WTC11 (cell line): ENCODE data around the gene TTC28. TPM values are rescaled to one million over a fixed set of nuclear protein-coding genes. Genes with fewer than 3 reads are reported as not detected.
"Not testable (repeated sequence)": the region's sequence is repeated elsewhere in the genome, so short reads cannot be mapped to it uniquely, and the experiment has no call there.

Experiments
- ATAC-seq: fragments of 200-7000 bp; cut with Tn5 transposase; 2 replicates; pipeline ENCODE4 v1.10.0; 2021; ENCODE audit warnings: mild to moderate bottlenecking, moderate library complexity
- CTCF ChIA-PET: fragments of 300-600 bp; sonication (Branson Sonifier 250); formaldehyde crosslinking; loops from one replicate; lab custom pipeline; 2021; ENCODE audit warnings: antibody characterized with exemption; lab: Charles Lee
- POLR2A ChIA-PET: fragments of 350-600 bp; sonication (Branson Sonifier 250); formaldehyde crosslinking; loops from one replicate; lab custom pipeline; 2021; ENCODE audit warnings: antibody characterized with exemption; lab: Charles Lee
- DNase-seq: peaks from one replicate; pipeline ENCODE4 v3.0.0; 2021; ENCODE audit warnings: low spot score
- H3K27ac Mint-ChIP-seq: 2 replicates; pipeline ENCODE4 v1.8.0; 2021; ENCODE audit warnings: mixed read lengths
- H3K27me3 Mint-ChIP-seq: 2 replicates; pipeline ENCODE4 v1.8.0; 2021; ENCODE audit warnings: low read depth, mild to moderate bottlenecking, moderate library complexity, mixed read lengths
- H3K36me3 Mint-ChIP-seq: 2 replicates; pipeline ENCODE4 v1.8.0; 2021; ENCODE audit warnings: mixed read lengths
- H3K4me1 Mint-ChIP-seq: 2 replicates; pipeline ENCODE4 v1.8.0; 2022; ENCODE audit warnings: mixed read lengths
- H3K4me3 Mint-ChIP-seq: 2 replicates; pipeline ENCODE4 v1.8.0; 2021; ENCODE audit warnings: mild to moderate bottlenecking, moderate library complexity, mixed read lengths
- H3K9me3 Mint-ChIP-seq: 2 replicates; pipeline ENCODE4 v1.8.0; 2021; ENCODE audit warnings: mixed read lengths
- IRF2 ChIP-seq: sonication (generic); formaldehyde crosslinking; IDR thresholded peaks from 2 replicates; pipeline ENCODE4 v1.8.0; 2022; ENCODE audit warnings: low read depth, missing genetic modification reagents, borderline replicate concordance
- JAZF1 ChIP-seq: fragments of 250-450 bp; sonication (Bioruptor Pico); IDR thresholded peaks from 2 replicates; pipeline ENCODE4 v1.9.0; 2021; ENCODE audit warnings: moderate library complexity, mild to moderate bottlenecking, inconsistent platforms
- MXD4 ChIP-seq: fragments of 250-450 bp; sonication (Bioruptor Pico); IDR thresholded peaks from 2 replicates; pipeline ENCODE4 v1.8.0; 2021; ENCODE audit warnings: mild to moderate bottlenecking, moderate library complexity, borderline replicate concordance
- MYBL2 ChIP-seq: sonication (generic); formaldehyde crosslinking; IDR thresholded peaks from 2 replicates; pipeline ENCODE4 v1.8.1; 2023; ENCODE audit warnings: mild to moderate bottlenecking, moderate library complexity, missing genetic modification reagents
- NR2C2 ChIP-seq: sonication (generic); formaldehyde crosslinking; IDR thresholded peaks from 2 replicates; pipeline ENCODE4 v1.8.0; 2022; ENCODE audit warnings: mild to moderate bottlenecking, missing genetic modification reagents
- total RNA-seq: library from RNA; stranded (reverse); gene quantifications from 3 replicates; pipeline ENCODE4 v1.2.3, GENCODE V29; 2021
- TF ChIP-seq, protein P1 (sequence below): sonication (generic); formaldehyde crosslinking; IDR thresholded peaks from 2 replicates; pipeline ENCODE4 v1.8.1; 2023; ENCODE audit warnings: mild to moderate bottlenecking, moderate library complexity, missing genetic modification reagents
- TF ChIP-seq, protein P2 (sequence below): sonication (generic); formaldehyde crosslinking; IDR thresholded peaks from 2 replicates; pipeline ENCODE4 v1.8.1; 2023; ENCODE audit warnings: mild to moderate bottlenecking, missing genetic modification reagents, borderline replicate concordance
- TF ChIP-seq, protein P3 (sequence below): sonication (generic); formaldehyde crosslinking; IDR thresholded peaks from 2 replicates; pipeline ENCODE4 v1.8.1; 2023; ENCODE audit warnings: mild to moderate bottlenecking, missing genetic modification reagents, moderate library complexity
- TF ChIP-seq, protein P4 (sequence below): fragments of 250-450 bp; sonication (Bioruptor Pico); IDR thresholded peaks from 2 replicates; pipeline ENCODE4 v1.8.0; 2021; ENCODE audit warnings: mild to moderate bottlenecking
- TF ChIP-seq, protein P5 (sequence below): sonication (generic); formaldehyde crosslinking; conservative IDR thresholded peaks from 2 replicates; pipeline ENCODE4 v1.8.1; 2022; ENCODE audit warnings: mild to moderate bottlenecking, missing genetic modification reagents
- TF ChIP-seq, protein P6 (sequence below): sonication (generic); formaldehyde crosslinking; conservative IDR thresholded peaks from 2 replicates; pipeline ENCODE4 v1.8.1; 2023; ENCODE audit warnings: mild to moderate bottlenecking, low read depth, missing genetic modification reagents, moderate library complexity

TTC28 gene
- total RNA-seq, 1 experiment from 2014 or later = 13.0 TPM

DNA sequence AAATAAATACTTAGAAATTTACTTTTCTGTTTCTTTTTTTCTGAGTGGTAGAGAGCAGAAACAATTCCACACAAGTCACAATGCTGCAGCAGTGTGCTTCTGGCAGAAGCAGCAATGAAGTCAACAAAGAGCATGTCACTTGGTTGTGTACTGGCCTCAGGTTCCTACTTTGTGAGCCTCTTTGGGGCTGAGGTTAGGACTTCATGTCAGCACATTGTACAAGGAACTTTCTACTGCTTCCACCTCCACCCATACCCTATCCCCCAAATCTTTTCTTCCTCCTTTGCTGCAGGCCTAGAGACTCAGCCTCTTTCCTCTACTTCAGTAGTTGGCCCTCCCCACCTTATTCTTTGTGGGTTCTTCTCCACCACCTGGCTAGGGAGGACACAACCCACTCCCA is 507.9 kb downstream of the TTC28 start (continued):
- TF ChIP-seq, protein P1, sequence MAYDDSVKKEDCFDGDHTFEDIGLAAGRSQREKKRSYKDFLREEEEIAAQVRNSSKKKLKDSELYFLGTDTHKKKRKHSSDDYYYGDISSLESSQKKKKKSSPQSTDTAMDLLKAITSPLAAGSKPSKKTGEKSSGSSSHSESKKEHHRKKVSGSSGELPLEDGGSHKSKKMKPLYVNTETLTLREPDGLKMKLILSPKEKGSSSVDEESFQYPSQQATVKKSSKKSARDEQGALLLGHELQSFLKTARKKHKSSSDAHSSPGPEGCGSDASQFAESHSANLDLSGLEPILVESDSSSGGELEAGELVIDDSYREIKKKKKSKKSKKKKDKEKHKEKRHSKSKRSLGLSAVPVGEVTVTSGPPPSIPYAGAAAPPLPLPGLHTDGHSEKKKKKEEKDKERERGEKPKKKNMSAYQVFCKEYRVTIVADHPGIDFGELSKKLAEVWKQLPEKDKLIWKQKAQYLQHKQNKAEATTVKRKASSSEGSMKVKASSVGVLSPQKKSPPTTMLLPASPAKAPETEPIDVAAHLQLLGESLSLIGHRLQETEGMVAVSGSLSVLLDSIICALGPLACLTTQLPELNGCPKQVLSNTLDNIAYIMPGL = no peak
- TF ChIP-seq MYBL2 = no peak
- TF ChIP-seq, protein P2, sequence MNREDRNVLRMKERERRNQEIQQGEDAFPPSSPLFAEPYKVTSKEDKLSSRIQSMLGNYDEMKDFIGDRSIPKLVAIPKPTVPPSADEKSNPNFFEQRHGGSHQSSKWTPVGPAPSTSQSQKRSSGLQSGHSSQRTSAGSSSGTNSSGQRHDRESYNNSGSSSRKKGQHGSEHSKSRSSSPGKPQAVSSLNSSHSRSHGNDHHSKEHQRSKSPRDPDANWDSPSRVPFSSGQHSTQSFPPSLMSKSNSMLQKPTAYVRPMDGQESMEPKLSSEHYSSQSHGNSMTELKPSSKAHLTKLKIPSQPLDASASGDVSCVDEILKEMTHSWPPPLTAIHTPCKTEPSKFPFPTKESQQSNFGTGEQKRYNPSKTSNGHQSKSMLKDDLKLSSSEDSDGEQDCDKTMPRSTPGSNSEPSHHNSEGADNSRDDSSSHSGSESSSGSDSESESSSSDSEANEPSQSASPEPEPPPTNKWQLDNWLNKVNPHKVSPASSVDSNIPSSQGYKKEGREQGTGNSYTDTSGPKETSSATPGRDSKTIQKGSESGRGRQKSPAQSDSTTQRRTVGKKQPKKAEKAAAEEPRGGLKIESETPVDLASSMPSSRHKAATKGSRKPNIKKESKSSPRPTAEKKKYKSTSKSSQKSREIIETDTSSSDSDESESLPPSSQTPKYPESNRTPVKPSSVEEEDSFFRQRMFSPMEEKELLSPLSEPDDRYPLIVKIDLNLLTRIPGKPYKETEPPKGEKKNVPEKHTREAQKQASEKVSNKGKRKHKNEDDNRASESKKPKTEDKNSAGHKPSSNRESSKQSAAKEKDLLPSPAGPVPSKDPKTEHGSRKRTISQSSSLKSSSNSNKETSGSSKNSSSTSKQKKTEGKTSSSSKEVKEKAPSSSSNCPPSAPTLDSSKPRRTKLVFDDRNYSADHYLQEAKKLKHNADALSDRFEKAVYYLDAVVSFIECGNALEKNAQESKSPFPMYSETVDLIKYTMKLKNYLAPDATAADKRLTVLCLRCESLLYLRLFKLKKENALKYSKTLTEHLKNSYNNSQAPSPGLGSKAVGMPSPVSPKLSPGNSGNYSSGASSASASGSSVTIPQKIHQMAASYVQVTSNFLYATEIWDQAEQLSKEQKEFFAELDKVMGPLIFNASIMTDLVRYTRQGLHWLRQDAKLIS (CRISPR knock-in tag) = no peak

DNA sequence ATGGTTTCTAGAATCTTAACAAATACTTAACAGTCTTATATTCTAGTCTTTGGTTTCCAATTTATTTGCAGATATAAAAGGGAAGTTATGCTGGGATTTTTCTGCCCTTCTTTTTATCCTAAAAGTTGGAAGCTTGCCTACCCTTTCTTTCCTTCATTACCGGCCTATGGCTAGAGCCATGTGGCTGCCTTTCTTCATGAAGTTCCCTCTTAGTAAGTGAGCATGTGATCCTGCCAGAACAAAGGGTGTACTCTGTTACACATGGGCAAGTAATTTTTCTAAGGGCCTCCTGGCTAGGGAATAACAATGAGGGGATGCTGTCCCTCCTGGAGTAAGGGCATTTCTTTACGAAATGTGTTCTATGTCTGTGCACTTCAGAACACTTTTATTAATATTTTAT is 508.5 kb downstream of the TTC28 start:
- Mint-ChIP-seq H3K4me3 (no peak overlapping the region), H3K9me3 (peaks cover 24% of the 10 kb centered on the region), H3K27me3 (no peaks in the 10 kb centered on the region), H3K4me1 (0 out of 2 replicates have a peak, but pooled peaks cover 5% of the 10 kb centered on the region), H3K27ac (no peak overlapping the region), H3K36me3 (peaks cover 9% of the 10 kb centered on the region; the same call in 1 of the 2 replicates)
- ChIA-PET POLR2A (no interaction called here), CTCF (no interaction called here)
- DNase-seq (no peak), ATAC-seq (no peak)
- no peak for TF ChIP-seq MXD4
- TF ChIP-seq, protein P3, sequence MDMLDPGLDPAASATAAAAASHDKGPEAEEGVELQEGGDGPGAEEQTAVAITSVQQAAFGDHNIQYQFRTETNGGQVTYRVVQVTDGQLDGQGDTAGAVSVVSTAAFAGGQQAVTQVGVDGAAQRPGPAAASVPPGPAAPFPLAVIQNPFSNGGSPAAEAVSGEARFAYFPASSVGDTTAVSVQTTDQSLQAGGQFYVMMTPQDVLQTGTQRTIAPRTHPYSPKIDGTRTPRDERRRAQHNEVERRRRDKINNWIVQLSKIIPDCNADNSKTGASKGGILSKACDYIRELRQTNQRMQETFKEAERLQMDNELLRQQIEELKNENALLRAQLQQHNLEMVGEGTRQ = no peak
- TF ChIP-seq JAZF1 = no peak
- TF ChIP-seq, protein P4, sequence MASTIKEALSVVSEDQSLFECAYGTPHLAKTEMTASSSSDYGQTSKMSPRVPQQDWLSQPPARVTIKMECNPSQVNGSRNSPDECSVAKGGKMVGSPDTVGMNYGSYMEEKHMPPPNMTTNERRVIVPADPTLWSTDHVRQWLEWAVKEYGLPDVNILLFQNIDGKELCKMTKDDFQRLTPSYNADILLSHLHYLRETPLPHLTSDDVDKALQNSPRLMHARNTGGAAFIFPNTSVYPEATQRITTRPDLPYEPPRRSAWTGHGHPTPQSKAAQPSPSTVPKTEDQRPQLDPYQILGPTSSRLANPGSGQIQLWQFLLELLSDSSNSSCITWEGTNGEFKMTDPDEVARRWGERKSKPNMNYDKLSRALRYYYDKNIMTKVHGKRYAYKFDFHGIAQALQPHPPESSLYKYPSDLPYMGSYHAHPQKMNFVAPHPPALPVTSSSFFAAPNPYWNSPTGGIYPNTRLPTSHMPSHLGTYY (CRISPR knock-in tag) = no peak
- no peak for TF ChIP-seq NR2C2 (CRISPR knock-in tag)
- no peak for TF ChIP-seq IRF2 (CRISPR knock-in tag)
- TF ChIP-seq, protein P5, sequence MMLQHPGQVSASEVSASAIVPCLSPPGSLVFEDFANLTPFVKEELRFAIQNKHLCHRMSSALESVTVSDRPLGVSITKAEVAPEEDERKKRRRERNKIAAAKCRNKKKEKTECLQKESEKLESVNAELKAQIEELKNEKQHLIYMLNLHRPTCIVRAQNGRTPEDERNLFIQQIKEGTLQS = no peak
- TF ChIP-seq, protein P6, sequence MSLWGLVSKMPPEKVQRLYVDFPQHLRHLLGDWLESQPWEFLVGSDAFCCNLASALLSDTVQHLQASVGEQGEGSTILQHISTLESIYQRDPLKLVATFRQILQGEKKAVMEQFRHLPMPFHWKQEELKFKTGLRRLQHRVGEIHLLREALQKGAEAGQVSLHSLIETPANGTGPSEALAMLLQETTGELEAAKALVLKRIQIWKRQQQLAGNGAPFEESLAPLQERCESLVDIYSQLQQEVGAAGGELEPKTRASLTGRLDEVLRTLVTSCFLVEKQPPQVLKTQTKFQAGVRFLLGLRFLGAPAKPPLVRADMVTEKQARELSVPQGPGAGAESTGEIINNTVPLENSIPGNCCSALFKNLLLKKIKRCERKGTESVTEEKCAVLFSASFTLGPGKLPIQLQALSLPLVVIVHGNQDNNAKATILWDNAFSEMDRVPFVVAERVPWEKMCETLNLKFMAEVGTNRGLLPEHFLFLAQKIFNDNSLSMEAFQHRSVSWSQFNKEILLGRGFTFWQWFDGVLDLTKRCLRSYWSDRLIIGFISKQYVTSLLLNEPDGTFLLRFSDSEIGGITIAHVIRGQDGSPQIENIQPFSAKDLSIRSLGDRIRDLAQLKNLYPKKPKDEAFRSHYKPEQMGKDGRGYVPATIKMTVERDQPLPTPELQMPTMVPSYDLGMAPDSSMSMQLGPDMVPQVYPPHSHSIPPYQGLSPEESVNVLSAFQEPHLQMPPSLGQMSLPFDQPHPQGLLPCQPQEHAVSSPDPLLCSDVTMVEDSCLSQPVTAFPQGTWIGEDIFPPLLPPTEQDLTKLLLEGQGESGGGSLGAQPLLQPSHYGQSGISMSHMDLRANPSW = no peak

DNA sequence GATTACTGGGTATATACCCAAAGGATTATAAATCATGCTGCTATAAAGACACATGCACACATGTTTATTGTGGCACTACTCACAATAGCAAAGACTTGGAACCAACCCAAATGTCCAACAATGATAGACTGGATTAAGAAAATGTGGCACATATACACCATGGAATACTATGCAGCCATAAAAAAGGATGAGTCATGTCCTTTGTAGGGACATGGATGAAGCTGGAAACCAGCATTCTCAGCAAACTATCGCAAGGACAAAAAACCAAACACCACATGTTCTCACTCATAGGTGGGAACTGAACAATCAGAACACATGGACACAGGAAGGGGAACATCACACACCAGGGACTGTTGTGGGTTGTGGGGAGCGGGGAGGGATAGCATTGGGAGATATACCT is 510.3 kb downstream of the TTC28 start:
- ATAC-seq, H3K27me3 Mint-ChIP-seq, POLR2A ChIA-PET, DNase-seq, H3K4me1 Mint-ChIP-seq, H3K4me3 Mint-ChIP-seq, H3K27ac Mint-ChIP-seq, CTCF ChIA-PET: not testable (repeated sequence)
- Mint-ChIP-seq H3K36me3 (peaks cover 19% of the 10 kb centered on the region), H3K9me3 (peaks cover 34% of the 10 kb centered on the region)
